HepG2 (cell line): ENCODE data around the gene SNAP91. TPM values are rescaled to one million over a fixed set of nuclear protein-coding genes. Genes with fewer than 3 reads are reported as not detected.

Experiments used
- ATAC-seq: fragments of 200-7000 bp; cut with Tn5 transposase; 3 replicates; pipeline ENCODE4 v1.9.1; 2020; ENCODE audit warnings: mild to moderate bottlenecking, moderate library complexity
- BruUV-seq: library from RNA; stranded (reverse); fragments of 400-500 nt; replicated peaks from 2 replicates; lab custom pipeline; 2021; lab: Mats Ljungman, UMichigan
- CTCF ChIA-PET: fragments of 300-600 bp; formaldehyde crosslinking; extraction: SDS; loops from one replicate; lab custom pipeline; 2021; ENCODE audit warnings: low total read pairs, inconsistent platforms, low intra/inter-chr PET ratio; lab: Yijun Ruan, JAX
- POLR2A ChIA-PET: fragments of 350-600 bp; sonication (Branson Sonifier 250); formaldehyde crosslinking; loops from one replicate; lab custom pipeline; 2020; ENCODE audit warnings: antibody characterized with exemption, inconsistent platforms; lab: Yijun Ruan, JAX
- DNase-seq: peaks from one replicate; pipeline ENCODE4 v3.0.0-alpha.2; 2015; ENCODE audit warnings: low spot score
- FAIRE-seq: peaks from 3 replicates; lab custom pipeline; 2011; peaks lifted over from hg19 to GRCh38; lab: Jason Lieb, UNC
- H2AFZ ChIP-seq: one replicate; pipeline ENCODE4 v1.6.1; 2011; ENCODE audit warnings: low read length, inconsistent platforms
- H3K27ac ChIP-seq: fragments of 300-600 bp; 3 replicates; pipeline ENCODE4 v1.8.0; 2011; ENCODE audit warnings: mixed run types, mild to moderate bottlenecking, mixed read lengths, low read length, inconsistent platforms; ENCODE audit not compliant: insufficient read depth; ENCODE audit errors: extremely low read length
- H3K27me3 ChIP-seq, 2 experiments: fragments of 200-600 bp in 1 of 2; 2 replicates in 1 of 2; 3 replicates in 1 of 2; pipeline versions ENCODE4 v1.6.0 to v1.8.0; 2011; ENCODE audit warnings: low read length in 2 of 2, mild to moderate bottlenecking in 2 of 2, moderate library complexity in 2 of 2, inconsistent platforms in 1 of 2; ENCODE audit not compliant: insufficient read depth in 2 of 2, control insufficient read depth in 1 of 2
- H3K36me3 ChIP-seq, 2 experiments: fragments of 200-600 bp in 1 of 2; replicated peaks in 1 of 2; 2 replicates in 1 of 2; 3 replicates in 1 of 2; pipeline versions ENCODE4 v1.5.1 to v1.8.0; 2011; ENCODE audit warnings: low read length in 2 of 2, inconsistent platforms in 1 of 2; ENCODE audit not compliant: insufficient read depth in 2 of 2, control insufficient read depth in 1 of 2
- H3K4me1 ChIP-seq: 2 replicates; pipeline ENCODE4 v1.5.1; 2012; ENCODE audit warnings: low read length, inconsistent platforms; ENCODE audit not compliant: insufficient read depth
- H3K4me2 ChIP-seq: 2 replicates; pipeline ENCODE4 v1.6.0; 2011; ENCODE audit warnings: low read depth, low read length, inconsistent platforms
- H3K4me3 ChIP-seq, 3 experiments: fragments of 200-600 bp in 1 of 3; sonication (generic), shearing (Covaris generic) in 1 of 3; replicated peaks in 1 of 3; 2 replicates each; pipeline ENCODE4 v1.5.1; 2011 to 2016; ENCODE audit warnings: low read length in 3 of 3, inconsistent platforms in 2 of 3, low read depth in 2 of 3, mild to moderate bottlenecking in 2 of 3, control low read depth in 1 of 3, mixed read lengths in 1 of 3; ENCODE audit not compliant: insufficient read depth in 1 of 3
- H3K79me2 ChIP-seq: one replicate; pipeline ENCODE4 v1.6.1; 2011; ENCODE audit warnings: low read length, inconsistent platforms; ENCODE audit not compliant: insufficient read depth
- H3K9ac ChIP-seq: 2 replicates; pipeline ENCODE4 v1.6.0; 2011; ENCODE audit warnings: mild to moderate bottlenecking, low read depth, low read length, inconsistent platforms; ENCODE audit not compliant: insufficient read depth
- H3K9me3 ChIP-seq: 2 replicates; pipeline ENCODE4 v1.5.1; 2012; ENCODE audit warnings: mild to moderate bottlenecking, low read length
- H4K20me1 ChIP-seq: 2 replicates; pipeline ENCODE4 v1.6.0; 2011; ENCODE audit warnings: inconsistent platforms, mild to moderate bottlenecking, low read length, moderate library complexity; ENCODE audit not compliant: insufficient read depth
- NFRKB ChIP-seq: fragments of 450-650 bp; IDR thresholded peaks from 2 replicates; pipeline ENCODE4 v1.6.1; 2017
- ZNF781 ChIP-seq: sonication (generic); formaldehyde crosslinking; IDR thresholded peaks from 2 replicates; pipeline ENCODE4 v1.5.1; 2020; ENCODE audit warnings: borderline replicate concordance, mild to moderate bottlenecking, missing genetic modification reagents; ENCODE audit errors: not compliant biosample characterization
- WGBS: methylation state at CpG from one replicate; pipeline ENCODE4 v1.1.6; 2017; ENCODE audit warnings: low lambda C conversion rate; 5-methylcytosine and 5-hydroxymethylcytosine counted together
- in situ Hi-C: cut with HindIII; loops from 2 replicates; pipeline ENCODE4 v1.10.0; 2017; ENCODE audit warnings: low pct_unique_long_range_greater_than_20kb; ENCODE audit not compliant: extremely low pct_ligation_motif_present
- intact Hi-C: fragments of 100-400 bp; cut with micrococcal nuclease; formaldehyde crosslinking; loops from one replicate; pipeline ENCODE4 v1.10.0; 2022; ENCODE audit not compliant: unreplicated experiment
- polyA plus RNA-seq, 8 experiments: library from polyadenylated mRNA; depleted of rRNA in 3 of 8; stranded (reverse) in 7 of 8; unstranded in 1 of 8; fragments of >200 nt; fragmentation: Illumina TruSeq in 4 of 8; extraction: Trizol in 4 of 8; gene quantifications; 2 replicates each; pipeline versions ENCODE4 v1.2.1 to v1.2.3, GENCODE V29; 2011 to 2016; ENCODE audit warnings: low read depth in 4 of 8, missing spikeins in 1 of 8, mixed read lengths in 1 of 8; ENCODE audit not compliant: insufficient read depth in 1 of 8
- total RNA-seq, 5 experiments: library from RNA; depleted of rRNA; stranded (reverse); fragments of >200 nt; fragmentation: Illumina TruSeq; extraction: Trizol; gene quantifications; 2 replicates each; pipeline ENCODE4 v1.2.3, GENCODE V29; 2016; ENCODE audit warnings: low read depth in 1 of 5
- TF ChIP-seq, protein P1 (sequence below): sonication (generic); formaldehyde crosslinking; IDR thresholded peaks from 2 replicates; pipeline ENCODE4 v1.4.0; 2020; ENCODE audit warnings: mild to moderate bottlenecking, missing genetic modification reagents
- TF ChIP-seq, protein P2 (sequence below): sonication (generic); formaldehyde crosslinking; IDR thresholded peaks from 2 replicates; pipeline ENCODE4 v1.9.0; 2021; ENCODE audit warnings: missing genetic modification reagents, mild to moderate bottlenecking, borderline replicate concordance
- TF ChIP-seq, protein P3 (sequence below): sonication (generic); formaldehyde crosslinking; IDR thresholded peaks from 2 replicates; pipeline ENCODE4 v1.5.1; 2020; ENCODE audit warnings: mild to moderate bottlenecking, moderate library complexity, missing genetic modification reagents

SNAP91 gene
- total and polyA plus RNA-seq, 2 of the 13 experiments (the other 11 are each of a cell fraction or from before 2014, with no cell fraction given) = not detected

DNA sequence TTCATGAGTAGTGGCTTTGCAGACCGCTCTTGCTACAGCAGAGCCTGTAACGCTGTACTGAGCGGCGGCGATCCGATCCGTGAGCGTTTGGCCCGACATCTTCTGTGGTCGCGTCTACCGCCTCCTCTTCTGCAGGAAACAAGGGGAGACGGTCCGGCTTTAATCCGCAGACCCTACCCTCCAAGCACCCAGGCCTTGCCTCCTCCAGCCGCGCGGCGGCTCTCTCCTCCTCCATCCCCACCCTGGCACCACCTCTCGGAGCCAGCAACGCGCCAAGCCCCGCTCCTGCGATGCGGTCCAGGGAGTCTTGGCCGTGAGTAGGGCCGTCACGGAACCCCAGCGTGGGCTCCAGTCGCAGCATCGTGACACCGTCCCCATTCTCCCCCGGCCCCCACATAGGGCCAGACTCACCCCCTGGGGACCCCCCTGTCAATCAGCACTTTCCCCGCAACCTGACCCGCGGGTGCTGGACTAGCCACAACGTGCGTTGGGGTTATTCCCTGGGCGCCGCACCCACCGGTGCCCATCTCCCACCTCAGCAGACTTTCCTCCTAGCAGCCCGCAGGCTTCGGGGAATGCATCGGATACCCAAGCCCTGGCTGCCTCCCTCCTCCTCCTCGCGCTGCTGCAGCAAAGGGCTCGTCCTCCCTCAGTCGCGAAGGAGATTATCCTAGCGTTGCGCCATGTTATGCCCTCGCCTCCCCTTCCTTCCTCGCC, 914 bp downstream of the SNAP91 start:
- Histone ChIP-seq H3K9ac (no peak overlapping the region), H3K36me3 (no peaks in the 10 kb centered on the region), H2AFZ (no peak overlapping the region), H4K20me1 (no peaks in the 10 kb centered on the region), H3K4me2 (peak overlapping the region; percentile 70; the same call in 1 of the 2 replicates)
- peak; percentile 40 for ATAC-seq
- intact Hi-C loops = no loop called here
- BruUV-seq = no TSS peak
- TF ChIP-seq, protein P1, sequence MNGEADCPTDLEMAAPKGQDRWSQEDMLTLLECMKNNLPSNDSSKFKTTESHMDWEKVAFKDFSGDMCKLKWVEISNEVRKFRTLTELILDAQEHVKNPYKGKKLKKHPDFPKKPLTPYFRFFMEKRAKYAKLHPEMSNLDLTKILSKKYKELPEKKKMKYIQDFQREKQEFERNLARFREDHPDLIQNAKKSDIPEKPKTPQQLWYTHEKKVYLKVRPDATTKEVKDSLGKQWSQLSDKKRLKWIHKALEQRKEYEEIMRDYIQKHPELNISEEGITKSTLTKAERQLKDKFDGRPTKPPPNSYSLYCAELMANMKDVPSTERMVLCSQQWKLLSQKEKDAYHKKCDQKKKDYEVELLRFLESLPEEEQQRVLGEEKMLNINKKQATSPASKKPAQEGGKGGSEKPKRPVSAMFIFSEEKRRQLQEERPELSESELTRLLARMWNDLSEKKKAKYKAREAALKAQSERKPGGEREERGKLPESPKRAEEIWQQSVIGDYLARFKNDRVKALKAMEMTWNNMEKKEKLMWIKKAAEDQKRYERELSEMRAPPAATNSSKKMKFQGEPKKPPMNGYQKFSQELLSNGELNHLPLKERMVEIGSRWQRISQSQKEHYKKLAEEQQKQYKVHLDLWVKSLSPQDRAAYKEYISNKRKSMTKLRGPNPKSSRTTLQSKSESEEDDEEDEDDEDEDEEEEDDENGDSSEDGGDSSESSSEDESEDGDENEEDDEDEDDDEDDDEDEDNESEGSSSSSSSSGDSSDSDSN (CRISPR knock-in tag) = peak; percentile 6; the same call in 1 of the 2 replicates
- TF ChIP-seq, protein P2, sequence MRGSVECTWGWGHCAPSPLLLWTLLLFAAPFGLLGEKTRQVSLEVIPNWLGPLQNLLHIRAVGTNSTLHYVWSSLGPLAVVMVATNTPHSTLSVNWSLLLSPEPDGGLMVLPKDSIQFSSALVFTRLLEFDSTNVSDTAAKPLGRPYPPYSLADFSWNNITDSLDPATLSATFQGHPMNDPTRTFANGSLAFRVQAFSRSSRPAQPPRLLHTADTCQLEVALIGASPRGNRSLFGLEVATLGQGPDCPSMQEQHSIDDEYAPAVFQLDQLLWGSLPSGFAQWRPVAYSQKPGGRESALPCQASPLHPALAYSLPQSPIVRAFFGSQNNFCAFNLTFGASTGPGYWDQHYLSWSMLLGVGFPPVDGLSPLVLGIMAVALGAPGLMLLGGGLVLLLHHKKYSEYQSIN = no peak
- TF ChIP-seq, all 625 proteins: peak for 1
- H3K4me3 ChIP-seq = peak overlapping the region in 2 of 3 experiments; percentile 45 to 64; a peak in 2 of 6 replicates
- FAIRE-seq = no peak
- H3K27ac ChIP-seq = no peak overlapping the region
- WGBS = 58% methylated on average over 51 of the region's 53 CpGs
- no peaks in the 10 kb centered on the region for H3K4me1 ChIP-seq
- 0 out of 2 replicates have a peak, but pooled peaks cover 4% of the 10 kb centered on the region for H3K9me3 ChIP-seq
- H3K79me2 ChIP-seq = no peaks in the 10 kb centered on the region
- DNase-seq = no peak
- ChIA-PET POLR2A (no interaction called here), CTCF (no interaction called here)
- H3K27me3 ChIP-seq = peaks cover 0 to 24% of the 10 kb centered on the region in 2 experiments; a peak in 4 of 5 replicates
- in situ Hi-C loops = no loop called here

DNA sequence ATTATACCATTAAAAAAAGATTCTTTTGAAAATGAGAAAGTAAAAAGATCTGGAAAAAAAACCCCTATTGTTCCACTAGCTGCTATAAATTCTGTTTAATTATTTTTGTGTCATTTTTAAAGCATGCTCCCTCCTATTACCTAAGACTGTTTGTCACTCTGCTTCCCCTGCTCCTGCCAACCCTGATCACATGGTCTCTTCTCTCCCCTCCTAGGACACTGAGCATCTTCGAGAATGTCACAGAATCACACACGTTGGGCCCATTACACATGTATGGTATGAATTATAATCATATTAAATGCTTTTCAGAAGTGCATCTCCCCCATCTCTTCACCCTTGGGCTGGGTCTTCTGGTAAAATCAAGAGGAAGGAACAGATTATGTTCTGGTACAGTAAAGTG, 6.2 kb downstream of the SNAP91 start:
- Histone ChIP-seq H4K20me1 (no peaks in the 10 kb centered on the region), H3K27me3 (0 out of 5 replicates have a peak, but pooled peaks cover 0 to 4% of the 10 kb centered on the region in 2 experiments), H3K27ac (no peak overlapping the region), H3K4me2 (no peak overlapping the region), H2AFZ (no peak overlapping the region), H3K4me1 (no peaks in the 10 kb centered on the region), H3K36me3 (no peaks in the 10 kb centered on the region), H3K79me2 (no peaks in the 10 kb centered on the region), H3K4me3 (no peak overlapping the region), H3K9ac (no peak overlapping the region), H3K9me3 (no peaks in the 10 kb centered on the region)
- DNase-seq (no peak), FAIRE-seq (no peak), ATAC-seq (no peak)
- no TSS peak for BruUV-seq
- in situ Hi-C loops (no loop called here), intact Hi-C loops (no loop called here)
- TF ChIP-seq NFRKB (no peak), ZNF781 (no peak)
- TF ChIP-seq, protein P3, sequence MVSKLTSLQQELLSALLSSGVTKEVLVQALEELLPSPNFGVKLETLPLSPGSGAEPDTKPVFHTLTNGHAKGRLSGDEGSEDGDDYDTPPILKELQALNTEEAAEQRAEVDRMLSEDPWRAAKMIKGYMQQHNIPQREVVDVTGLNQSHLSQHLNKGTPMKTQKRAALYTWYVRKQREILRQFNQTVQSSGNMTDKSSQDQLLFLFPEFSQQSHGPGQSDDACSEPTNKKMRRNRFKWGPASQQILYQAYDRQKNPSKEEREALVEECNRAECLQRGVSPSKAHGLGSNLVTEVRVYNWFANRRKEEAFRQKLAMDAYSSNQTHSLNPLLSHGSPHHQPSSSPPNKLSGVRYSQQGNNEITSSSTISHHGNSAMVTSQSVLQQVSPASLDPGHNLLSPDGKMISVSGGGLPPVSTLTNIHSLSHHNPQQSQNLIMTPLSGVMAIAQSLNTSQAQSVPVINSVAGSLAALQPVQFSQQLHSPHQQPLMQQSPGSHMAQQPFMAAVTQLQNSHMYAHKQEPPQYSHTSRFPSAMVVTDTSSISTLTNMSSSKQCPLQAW (CRISPR knock-in tag) = no peak
- ChIA-PET CTCF (no interaction called here), POLR2A (no interaction called here)
- WGBS = 6% methylated on average over 2 of the region's 2 CpGs
